Gastroesophageal sphincter (tissue), 3 donors: ENCODE data around the gene SZT2.

ENCODE experiments used
- CTCF ChIP-seq, 4 experiments: fragments of 200-600 bp in 2 of 4; fragments of 450-650 bp in 2 of 4; sonication (generic) in 1 of 4; IDR thresholded peaks; one replicate each; pipeline ENCODE4 v1.5.1; 2017 to 2019; ENCODE audit warnings: antibody characterized with exemption in 4 of 4, mild to moderate bottlenecking in 2 of 4, moderate library complexity in 2 of 4
- EP300 ChIP-seq: sonication (generic); formaldehyde crosslinking; IDR thresholded peaks from one replicate; pipeline ENCODE4 v1.6.1; 2017; ENCODE audit warnings: antibody characterized with exemption, mild to moderate bottlenecking
- POLR2A ChIP-seq, 2 donors: fragments of 450-650 bp; IDR thresholded peaks; one replicate each; pipeline ENCODE4 v1.6.1; 2017; ENCODE audit warnings: antibody characterized with exemption in 2 of 2, mild to moderate bottlenecking in 2 of 2, moderate library complexity in 1 of 2
- POLR2AphosphoS5 ChIP-seq: sonication (generic); formaldehyde crosslinking; IDR thresholded peaks from one replicate; pipeline ENCODE4 v1.6.1; 2017; ENCODE audit warnings: antibody characterized with exemption

- TF ChIP-seq POLR2A (IDR thresholded peaks at IDR 0.05), result no peak
- no peak for TF ChIP-seq CTCF (IDR thresholded peaks at IDR 0.05)
- TF ChIP-seq POLR2AphosphoS5, result no peak
- TF ChIP-seq EP300, result no peak
These were observed 83.8 kb downstream of the SZT2 start for GRCh38 chr1:43473463-43473862.
